ENCODE results near the gene CEP295NL.
"Not testable (repeated sequence)": the region's sequence is repeated elsewhere in the genome, so short reads cannot be mapped to it uniquely, and the experiment has no call there.

Gene CEP295NL

DNA sequence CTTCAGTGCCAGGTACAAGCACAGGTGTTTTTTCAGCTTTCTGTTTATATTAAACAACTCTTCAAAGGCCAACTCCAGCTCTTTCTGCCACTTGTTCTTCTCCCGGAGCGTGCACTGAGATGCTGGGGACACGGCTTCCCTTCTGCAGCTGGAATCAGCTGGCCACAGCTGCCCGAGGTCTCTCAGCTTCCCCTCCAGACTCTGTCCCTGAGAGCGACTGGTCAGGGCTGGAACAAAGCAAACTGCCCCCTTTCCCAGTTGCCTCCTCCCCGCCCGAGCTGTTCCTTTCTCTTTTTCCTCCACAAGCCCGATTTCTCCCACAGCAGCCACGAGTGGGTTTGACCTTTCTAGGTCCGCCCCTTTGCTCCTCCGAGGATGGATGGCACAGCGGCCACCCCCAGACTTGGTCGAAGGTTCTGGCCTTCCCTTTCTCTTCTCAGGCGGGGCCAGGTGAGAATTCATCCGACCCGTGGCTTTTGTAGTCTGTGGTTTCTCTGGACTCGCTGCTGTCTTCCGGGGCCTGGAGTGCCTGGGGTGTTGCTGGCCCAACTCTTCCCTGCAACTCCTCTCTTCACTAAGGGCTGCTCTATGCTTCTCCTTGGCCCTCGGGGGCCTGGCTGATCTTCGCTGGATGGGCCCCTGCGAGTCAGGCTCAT lies 11.5 kb downstream of the CEP295NL start:
- peak in 5 of 56 donors; percentile 23 to 35 (median 32) for DNase-seq

DNA sequence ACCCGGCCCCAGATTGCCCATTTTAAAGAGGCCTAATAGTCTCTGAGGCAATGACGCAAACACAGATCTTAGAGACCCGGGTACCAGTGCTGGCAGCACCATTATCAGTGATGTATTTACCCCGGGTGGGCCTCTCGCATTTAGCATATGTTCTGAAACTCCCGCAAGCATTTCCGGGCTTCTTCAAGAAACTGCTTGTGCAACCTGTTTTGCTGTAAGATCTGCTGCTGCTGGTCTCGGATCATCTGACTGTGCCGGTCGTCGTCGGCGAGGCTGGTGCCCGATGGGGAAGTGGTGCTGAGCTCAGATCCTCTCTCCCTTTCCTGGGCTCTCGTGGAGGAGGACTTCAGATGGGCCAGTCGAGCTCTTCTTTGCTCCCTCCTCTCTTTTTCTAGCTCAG lies 12.5 kb downstream of the CEP295NL start:
- DNase-seq: peak in 27 of 56 donors; percentile 23 to 71 (median 46)

DNA sequence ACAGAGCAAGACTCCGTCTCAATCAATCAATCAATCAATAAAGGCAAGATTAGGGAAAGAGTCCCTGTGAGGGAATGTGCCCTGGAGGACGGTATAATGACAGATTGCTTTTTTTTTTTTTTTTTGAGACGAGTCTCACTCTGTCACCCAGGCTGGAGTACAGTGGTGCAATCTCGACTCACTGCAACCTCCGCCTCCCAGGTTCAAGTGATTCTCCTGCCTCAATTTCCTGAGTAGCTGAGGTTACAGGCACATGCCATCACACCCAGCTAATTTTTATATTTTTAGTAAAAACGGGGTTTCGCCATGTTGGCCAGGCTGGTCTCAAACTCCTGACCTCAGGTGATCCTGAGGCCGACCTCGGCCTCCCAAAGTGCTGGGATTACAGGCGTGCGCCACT lies 12.9 kb downstream of the CEP295NL start:
- DNase-seq: not testable (repeated sequence)

GRCh38 chr17:78889531-78889930 lies 13.5 kb downstream of the CEP295NL start:
- DNase-seq: no peak

GRCh38 chr17:78888941-78889518 lies 14.0 kb downstream of the CEP295NL start:
- no peak for DNase-seq

GRCh38 chr17:78886954-78887353 lies 16.0 kb downstream of the CEP295NL start:
- no peak for DNase-seq

DNA sequence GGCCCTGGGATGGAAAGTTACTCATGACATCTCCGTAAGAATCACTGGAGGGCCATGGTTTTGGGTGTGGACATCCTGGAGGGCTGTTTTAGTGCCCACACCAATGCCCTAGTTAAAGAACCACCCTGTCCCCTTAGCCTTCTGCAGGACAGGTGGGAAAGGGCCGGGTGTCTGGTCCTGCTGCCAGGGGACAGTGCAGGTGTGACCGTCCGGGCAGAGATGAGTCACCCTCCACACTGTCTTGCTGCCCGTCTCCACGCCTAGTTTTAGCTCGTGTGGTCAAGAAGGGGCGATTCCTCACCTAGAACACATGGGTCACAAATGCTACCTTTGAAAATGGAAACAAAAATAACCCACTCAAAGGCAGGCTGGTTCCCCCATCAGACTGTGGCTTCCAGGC lies 17.0 kb downstream of the CEP295NL start:
- no peak for DNase-seq

DNA sequence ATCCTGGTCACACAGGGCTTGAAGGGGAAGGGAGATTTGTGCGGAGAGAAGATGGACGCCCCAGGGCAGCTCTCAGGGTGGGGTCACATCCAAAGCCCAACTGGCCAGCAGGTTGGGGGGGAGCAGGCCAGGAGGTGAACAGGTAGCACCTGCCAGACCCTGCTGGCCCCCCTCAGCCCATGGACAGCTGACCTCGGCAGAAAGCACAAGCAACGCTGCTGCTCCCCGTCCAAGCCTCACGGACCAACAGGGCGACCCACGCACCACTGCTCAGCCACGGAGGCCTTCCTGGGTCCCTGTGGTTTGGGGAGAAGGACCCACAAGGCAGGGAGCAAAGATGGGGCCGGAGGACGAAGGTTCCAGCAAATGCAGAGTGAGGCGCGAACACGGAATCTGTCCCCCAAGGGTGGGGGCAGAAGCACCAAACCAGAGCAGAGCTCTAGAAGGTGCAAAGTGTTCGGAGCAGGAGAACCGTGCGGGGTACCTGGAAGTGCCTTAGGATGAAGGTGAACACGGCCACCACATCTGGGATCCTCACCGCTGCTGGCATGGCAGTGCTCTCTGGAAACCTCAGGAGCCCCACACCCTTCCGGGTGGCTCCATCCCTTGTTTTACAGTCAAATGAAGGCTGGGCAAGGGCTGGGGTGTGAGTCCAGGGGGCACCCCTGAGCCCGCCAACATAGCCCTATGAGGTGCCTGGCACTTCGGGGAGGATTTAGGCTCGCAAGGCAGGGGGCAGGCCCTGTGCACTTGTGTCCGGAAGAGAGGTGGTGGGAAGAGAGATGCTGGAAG lies 17.9 kb downstream of the CEP295NL start:
- DNase-seq: peak in 1 of 56 donors; percentile 65

DNA sequence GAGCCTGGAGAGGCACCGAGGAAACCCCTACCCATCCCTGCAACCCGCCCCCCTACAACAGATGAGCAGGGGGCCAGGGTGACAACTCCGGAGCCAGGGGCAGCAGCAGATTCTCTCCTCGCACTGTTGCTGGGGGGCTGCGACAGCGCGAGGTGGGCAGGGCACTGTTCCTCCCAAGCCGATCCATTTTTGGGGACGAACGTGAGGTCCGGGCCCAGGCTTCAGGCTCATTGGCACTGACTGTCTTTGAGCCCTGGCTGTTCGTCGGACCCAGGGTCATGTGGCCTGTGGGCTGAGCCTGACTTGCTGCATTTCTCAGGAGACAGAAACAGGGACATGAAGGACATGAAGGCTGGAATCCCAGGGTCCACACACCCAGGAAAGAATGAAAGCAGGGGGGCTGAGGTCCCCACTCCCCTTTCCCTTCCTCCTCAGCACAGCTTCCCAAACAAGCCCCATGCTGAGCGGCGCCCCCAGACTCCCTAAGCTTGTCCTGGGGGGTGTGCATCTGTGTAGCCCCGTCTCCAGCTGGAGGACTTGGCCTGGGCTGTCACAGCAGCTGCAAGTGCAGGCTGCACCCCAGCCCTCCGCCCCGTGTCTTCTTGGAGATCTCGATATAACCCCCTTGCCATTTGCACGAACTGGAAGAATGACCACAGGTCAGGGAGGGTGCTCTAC lies 18.7 kb downstream of the CEP295NL start:
- DNase-seq: peak in 46 of 56 donors; percentile 33 to 84 (median 69)

GRCh38 chr17:78883533-78884131 lies 19.4 kb downstream of the CEP295NL start:
- DNase-seq: peak in 55 of 56 donors; percentile 51 to 96 (median 85)

GRCh38 chr17:78883089-78883532 lies 19.9 kb downstream of the CEP295NL start:
- peak in 8 of 56 donors; percentile 54 to 94 (median 64) for DNase-seq

- DNase-seq: peak in 1 of 56 donors; percentile 38
These were observed 20.4 kb downstream of the CEP295NL start for GRCh38 chr17:78882540-78883088.

DNA sequence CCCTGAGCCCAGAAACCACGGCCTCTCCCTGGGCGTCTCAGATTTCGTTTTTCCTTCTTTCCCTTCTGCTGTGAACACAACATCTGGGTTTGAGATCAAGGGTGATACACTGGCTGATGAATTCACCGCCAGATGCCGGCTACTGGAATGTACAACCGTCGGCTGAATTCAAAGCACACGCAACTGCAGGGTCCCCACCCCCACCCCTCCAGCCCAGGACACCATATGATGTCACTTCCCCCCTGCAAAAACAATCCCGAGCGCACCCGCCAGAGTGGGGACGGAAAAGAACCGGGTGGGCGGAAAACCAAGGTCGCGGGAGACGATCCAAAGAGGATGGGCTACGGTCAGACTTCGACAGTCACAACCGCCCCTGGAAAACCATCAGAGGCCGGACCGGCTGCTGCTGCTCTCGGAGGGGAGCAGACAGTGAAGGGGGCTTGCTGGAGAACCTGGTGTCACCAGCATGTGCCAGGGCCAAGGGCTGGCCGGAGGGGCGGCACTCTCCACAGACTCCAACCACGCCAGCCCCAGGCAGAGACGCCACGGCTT lies 23.3 kb downstream of the CEP295NL start:
- peak in 6 of 56 donors; percentile 19 to 56 (median 48) for DNase-seq

DNA sequence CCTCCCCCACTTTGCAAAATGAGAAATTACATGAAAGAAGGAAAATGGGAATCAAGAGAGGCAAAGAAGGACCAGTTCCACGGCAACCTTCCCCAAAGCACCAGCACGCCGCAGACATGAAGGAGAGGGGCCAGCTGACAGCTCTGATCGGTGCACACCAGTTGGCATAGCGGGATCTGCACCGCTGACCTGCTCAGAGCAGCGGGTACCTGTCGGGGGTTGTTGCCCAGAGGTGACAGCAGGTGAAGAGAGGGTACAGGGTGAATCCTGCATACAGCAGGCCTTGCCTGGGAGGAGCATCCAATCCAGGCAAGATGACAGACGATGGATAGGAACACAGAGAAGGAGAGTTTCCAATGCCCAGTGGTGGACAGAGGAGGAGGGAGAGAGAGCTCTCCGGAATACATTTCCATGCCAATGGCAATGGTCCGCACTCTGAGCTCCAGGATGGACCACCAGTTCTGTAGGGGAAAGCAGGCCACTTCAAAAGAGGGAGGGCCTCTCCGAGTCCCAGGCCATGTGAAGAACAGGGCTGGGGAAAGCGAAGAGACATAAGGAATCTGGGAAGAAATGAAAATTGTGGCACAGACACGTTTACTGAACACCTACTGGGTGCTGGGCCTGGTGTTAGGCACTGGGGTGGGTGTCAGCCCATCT lies 24.0 kb downstream of the CEP295NL start:
- no peak for DNase-seq

- no peak for DNase-seq
These were observed 24.7 kb downstream of the CEP295NL start for GRCh38 chr17:78878261-78878660.

- DNase-seq: not testable (repeated sequence)
These were observed 26.0 kb downstream of the CEP295NL start for GRCh38 chr17:78876954-78877517.

GRCh38 chr17:78876094-78876597 lies 26.9 kb downstream of the CEP295NL start:
- no peak for DNase-seq

DNA sequence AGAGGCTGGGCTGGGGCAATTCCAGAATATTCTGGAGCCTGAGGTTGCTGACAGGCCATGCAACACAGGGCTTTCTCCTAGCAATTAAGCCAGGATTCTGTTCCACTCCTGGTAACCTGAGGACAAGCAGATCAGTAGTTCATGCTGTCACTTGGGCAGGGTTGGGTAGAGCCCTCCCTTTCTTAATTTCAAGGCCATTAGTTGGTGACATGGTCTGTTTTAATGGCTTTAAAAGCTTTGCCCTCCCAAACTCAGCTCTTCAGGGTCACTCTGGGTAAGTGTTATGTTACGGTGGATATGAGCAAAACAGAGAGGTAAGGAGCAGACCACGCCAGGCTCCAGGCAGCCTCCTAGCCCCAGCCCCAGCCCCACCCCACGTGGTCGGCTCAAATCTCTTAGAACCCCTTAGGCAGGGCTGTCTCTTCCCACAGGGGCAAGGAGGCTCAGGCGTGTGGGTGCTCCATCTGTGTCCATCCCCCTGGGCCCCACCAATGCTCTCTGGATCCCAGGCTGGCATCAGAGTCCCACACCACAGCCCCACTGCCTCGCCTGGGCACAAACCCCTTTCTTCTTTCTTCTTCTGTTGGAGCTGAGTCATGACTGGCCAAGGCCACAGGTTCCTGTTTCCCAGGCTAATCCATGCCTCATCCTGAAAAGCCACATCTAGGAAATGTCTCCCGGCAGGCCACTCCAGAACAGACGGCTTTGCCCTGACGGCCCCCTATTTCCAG lies 27.5 kb downstream of the CEP295NL start:
- DNase-seq: peak in 7 of 56 donors; percentile 20 to 36 (median 28)

Data from amygdala (tissue), 56 donors.